ES-I3 (cell line): Measurements from ENCODE around the gene PTPRG.
A peak's percentile ranks its signal among the peaks of the same experiment; 100 is the strongest.

Experiments
- H3K36me3 ChIP-seq: 2 replicates; pipeline ENCODE4 v1.6.1; 2013; ENCODE audit warnings: mild to moderate bottlenecking, low read length, control low read depth, moderate library complexity; ENCODE audit not compliant: insufficient read depth
- H3K4me1 ChIP-seq: 2 replicates; pipeline ENCODE4 v1.6.1; 2013; ENCODE audit warnings: mild to moderate bottlenecking, control low read depth, low read length; ENCODE audit not compliant: insufficient read depth
- H3K9ac ChIP-seq: 2 replicates; pipeline ENCODE4 v1.6.1; 2013; ENCODE audit warnings: low read depth, mild to moderate bottlenecking, low read length, moderate library complexity
- H3K9me3 ChIP-seq: 2 replicates; pipeline ENCODE4 v1.6.1; 2013; ENCODE audit warnings: mild to moderate bottlenecking, low read length, moderate library complexity; ENCODE audit not compliant: control insufficient read depth, insufficient read depth

PTPRG gene

GRCh38 chr3:61673651-61674050 is 112.3 kb downstream of the PTPRG start:
- H3K4me1 ChIP-seq, result peaks cover 18% of the 10 kb centered on the region
- no peaks in the 10 kb centered on the region; the same call in 1 of the 2 replicates for H3K36me3 ChIP-seq
- H3K9me3 ChIP-seq, result no peaks in the 10 kb centered on the region
- H3K9ac ChIP-seq, result no peak overlapping the region

GRCh38 chr3:61674596-61674995 is 113.2 kb downstream of the PTPRG start:
- H3K36me3 ChIP-seq, result no peaks in the 10 kb centered on the region; the same call in 1 of the 2 replicates
- peaks cover 14% of the 10 kb centered on the region for H3K4me1 ChIP-seq
- H3K9ac ChIP-seq, result no peak overlapping the region
- no peaks in the 10 kb centered on the region for H3K9me3 ChIP-seq

DNA sequence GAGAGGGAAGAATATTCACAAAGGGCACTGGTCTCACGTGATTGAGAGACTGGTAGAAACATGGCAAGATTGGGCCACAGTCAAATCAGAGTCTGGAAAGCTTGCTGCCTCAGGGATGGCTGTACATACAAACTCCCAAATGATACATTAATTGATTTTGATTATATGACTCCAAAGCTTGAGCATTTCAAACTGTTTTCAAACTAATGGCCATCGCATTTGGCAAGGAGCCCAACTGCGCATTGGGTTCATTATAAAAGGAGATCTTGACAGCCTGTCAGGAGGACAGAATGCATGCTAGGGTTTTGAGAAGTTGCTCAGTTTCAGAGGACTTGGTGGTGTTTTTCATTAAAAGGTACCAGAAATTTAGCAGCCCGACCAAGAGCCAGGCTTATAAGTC is 117.7 kb downstream of the PTPRG start:
- H3K9ac ChIP-seq, result no peak overlapping the region
- no peaks in the 10 kb centered on the region for H3K36me3 ChIP-seq
- H3K9me3 ChIP-seq, result no peaks in the 10 kb centered on the region
- H3K4me1 ChIP-seq, result peaks cover 35% of the 10 kb centered on the region

DNA sequence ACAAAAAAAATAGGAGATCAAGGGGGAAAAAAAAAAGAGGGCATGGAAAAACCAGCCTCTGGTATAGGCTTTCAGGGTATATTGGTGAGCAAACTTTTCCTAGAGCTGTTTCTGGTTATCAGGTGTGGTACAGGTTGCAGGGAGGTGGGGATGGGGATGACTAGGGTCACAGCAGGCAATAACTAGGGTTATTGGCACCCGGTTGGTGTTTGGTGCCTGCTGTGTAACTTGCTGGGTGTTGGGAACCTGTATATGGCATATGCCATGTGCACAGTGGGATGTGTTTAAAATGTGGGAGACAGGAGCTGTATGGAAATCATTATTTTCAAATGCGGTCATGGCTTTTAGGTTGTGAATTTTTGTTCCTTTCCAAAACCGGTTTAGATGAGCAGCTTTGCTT is 119.2 kb downstream of the PTPRG start:
- H3K36me3 ChIP-seq, result no peaks in the 10 kb centered on the region
- H3K9me3 ChIP-seq, result no peaks in the 10 kb centered on the region
- no peak overlapping the region for H3K9ac ChIP-seq
- H3K4me1 ChIP-seq, result peaks cover 51% of the 10 kb centered on the region

- H3K9ac ChIP-seq, result no peak overlapping the region
- no peaks in the 10 kb centered on the region for H3K36me3 ChIP-seq
- H3K9me3 ChIP-seq, result no peaks in the 10 kb centered on the region
- H3K4me1 ChIP-seq, result peaks cover 61% of the 10 kb centered on the region
These were observed 120.3 kb downstream of the PTPRG start for GRCh38 chr3:61681636-61682035.

DNA sequence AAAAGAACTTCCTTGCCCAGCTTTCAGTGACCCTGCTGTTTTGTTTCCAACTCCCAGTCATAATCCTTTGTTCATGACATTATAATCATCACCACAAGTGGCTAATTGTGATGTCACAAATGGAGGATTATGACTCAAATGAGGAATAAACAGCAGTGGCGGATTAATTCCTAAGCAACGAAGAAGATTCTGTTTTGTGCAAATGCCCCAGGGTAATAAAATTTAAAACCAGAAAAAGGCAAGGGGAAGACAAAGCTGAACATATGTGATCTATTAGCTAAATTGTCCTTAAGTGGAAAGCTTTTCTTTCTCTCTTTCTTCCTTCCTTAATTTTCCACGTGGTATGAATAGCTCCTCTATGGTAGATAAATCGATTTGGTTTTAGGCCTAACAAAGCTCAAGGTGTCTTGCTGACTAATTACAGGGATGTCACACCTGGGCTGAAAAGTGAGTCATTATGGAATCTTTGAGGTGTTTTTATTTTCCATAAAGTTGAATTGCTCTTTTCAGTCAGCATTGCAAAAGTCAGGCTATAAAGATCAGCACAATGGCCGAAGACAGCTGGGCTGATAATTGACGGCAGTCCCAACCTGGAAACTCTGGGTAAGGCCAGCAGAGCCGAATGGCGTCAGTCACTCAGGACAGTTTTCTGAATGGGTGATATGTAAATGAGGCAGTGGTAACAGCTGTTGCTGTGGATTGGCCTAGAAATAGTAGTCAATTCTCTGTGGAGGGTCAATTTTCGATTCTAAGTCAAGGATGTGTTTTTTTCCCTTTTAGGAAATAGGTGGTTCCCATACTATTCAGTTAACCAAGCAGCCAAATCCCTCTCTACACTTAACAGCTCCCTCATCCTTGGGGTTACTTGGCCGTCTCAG is 121.5 kb downstream of the PTPRG start:
- Histone ChIP-seq H3K9ac (no peak overlapping the region), H3K36me3 (no peaks in the 10 kb centered on the region), H3K4me1 (peaks cover 74% of the 10 kb centered on the region), H3K9me3 (no peaks in the 10 kb centered on the region)

DNA sequence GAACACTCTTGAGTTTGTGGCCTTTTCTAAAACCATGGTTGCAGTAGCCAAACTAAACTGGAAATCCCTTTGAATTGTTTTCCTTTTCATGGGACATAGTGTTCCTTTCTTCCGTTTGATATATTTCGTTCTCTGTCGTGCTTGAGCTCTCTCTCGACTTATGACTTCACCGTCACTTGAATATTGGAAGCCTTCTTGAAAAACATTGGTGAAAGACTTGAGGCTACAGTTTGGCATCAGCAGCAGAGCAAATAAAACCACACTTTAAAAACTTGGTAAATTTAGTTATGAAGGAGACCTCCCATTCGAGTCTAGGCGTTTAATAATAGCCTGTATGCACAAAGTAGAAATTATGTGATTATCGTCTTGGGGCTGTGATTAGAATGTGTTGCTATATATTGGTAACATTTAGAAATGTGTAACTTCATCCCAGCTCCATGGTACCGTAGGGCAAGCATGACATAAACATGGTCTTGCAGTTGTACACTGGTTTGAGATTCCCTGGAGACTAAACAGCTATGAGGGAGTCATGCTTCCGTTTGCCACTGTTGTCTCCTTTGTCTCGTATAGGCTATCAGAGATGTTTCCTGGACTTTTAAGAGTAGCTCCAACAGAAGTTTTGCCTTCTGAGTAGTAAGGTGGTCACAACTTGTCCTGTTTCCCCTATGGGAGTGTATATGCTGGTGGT is 122.3 kb downstream of the PTPRG start:
- H3K36me3 ChIP-seq, result no peaks in the 10 kb centered on the region
- H3K4me1 ChIP-seq, result peaks cover 79% of the 10 kb centered on the region
- H3K9me3 ChIP-seq, result no peaks in the 10 kb centered on the region
- H3K9ac ChIP-seq, result no peak overlapping the region

- Histone ChIP-seq H3K36me3 (no peaks in the 10 kb centered on the region), H3K9ac (no peak overlapping the region), H3K9me3 (no peaks in the 10 kb centered on the region), H3K4me1 (peaks cover 86% of the 10 kb centered on the region)
These were observed 123.0 kb downstream of the PTPRG start for GRCh38 chr3:61684386-61684785.

DNA sequence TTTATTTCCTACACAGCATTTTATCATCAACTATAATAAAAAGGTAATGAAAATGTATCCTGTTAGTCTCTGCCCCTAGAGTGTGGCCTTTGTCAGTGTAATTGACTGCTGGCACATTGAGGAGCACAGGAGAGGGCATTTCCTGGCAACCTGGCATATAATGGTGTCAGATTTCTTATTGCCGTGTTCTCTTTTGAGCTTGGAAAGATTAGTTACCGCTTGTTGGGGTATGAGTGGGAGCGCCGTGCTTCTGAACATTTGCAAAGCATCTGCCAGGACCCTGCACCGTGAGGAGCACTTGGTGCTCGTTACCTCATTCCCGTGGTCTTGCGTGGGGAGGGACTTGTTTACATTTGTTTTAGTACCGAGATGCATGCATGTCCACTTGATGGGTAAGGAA is 124.4 kb downstream of the PTPRG start:
- H3K9ac ChIP-seq, result no peak overlapping the region
- H3K36me3 ChIP-seq, result no peaks in the 10 kb centered on the region
- H3K4me1 ChIP-seq, result peaks cover 88% of the 10 kb centered on the region
- H3K9me3 ChIP-seq, result no peaks in the 10 kb centered on the region

DNA sequence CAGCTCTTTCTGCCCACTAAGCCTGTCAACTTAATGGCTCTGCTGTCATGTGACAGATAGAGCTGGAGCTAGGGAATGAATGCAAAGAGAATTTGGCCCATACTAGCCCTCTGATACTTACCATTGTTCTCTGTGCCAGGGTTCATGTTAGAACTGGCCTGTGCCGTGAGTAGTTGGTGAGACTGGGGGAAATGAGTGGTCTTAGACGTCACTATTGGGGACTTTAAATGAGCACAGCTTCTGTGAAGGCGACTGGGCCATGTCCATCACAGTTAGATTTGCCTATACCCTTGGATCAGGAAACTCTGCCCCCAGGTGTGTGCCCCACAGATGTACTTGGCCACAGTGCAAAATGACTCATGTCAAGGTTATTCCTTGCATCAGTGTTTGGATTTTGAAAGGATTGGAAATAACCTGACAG is 124.9 kb downstream of the PTPRG start:
- no peaks in the 10 kb centered on the region for H3K36me3 ChIP-seq
- H3K9me3 ChIP-seq, result no peaks in the 10 kb centered on the region
- peaks cover 89% of the 10 kb centered on the region for H3K4me1 ChIP-seq
- no peak overlapping the region for H3K9ac ChIP-seq

DNA sequence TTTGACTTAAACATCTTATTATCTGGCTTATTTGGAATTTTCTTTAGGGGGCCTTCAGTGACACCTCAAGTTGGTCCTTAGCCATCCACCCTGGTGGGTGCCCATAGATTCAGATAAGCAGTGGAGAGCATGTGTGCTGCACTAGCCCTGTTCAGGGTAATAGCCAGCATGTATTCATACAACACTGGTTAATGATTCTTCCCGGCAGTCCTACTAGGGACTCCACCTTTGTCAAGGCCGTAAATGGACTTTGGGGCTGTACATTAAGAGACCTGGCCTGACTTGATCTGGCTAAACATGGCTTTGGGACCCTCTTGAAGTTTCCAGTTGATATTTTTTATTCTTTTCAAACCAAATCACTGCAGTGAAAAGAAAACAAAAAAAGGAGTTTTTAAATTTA is 125.8 kb downstream of the PTPRG start:
- peaks cover 97% of the 10 kb centered on the region for H3K4me1 ChIP-seq
- no peak overlapping the region for H3K9ac ChIP-seq

DNA sequence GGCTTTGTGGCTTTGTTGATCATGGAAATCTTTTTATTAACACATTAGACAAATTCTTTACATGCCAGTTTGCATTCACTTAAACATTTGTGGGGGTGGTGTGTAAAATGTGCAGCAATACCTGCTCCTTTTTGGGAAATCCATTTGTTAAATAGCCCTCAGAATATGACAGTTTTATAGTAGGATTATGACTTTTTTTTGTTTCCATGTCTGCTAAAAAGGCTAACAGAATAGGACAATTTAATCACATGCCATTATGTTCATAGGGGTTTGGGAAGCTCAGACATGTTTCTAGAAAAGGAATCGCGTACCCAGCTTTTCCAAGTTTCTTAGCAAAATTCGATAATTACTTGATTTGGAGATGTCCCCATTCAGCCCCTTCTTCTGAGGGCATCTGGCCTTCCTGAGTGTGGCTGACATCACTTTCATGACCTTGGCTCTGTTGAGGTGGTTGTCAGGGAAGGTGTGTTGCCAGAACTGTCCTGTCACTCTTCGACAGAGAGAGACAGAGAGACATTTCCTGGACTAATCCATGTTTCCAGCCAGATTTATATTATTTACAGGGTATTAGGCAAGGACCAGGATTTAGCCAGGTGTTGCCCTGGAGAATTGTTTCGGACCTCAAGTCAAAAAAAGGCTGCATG is 126.4 kb downstream of the PTPRG start:
- Histone ChIP-seq H3K9me3 (no peaks in the 10 kb centered on the region), H3K36me3 (no peaks in the 10 kb centered on the region), H3K4me1 (peaks cover 95% of the 10 kb centered on the region), H3K9ac (peak overlapping the region; percentile 17; the same call in 1 of the 2 replicates)

More for the DNA sequence above, 125.8 kb downstream of the PTPRG start:
- Histone ChIP-seq H3K9me3 (no peaks in the 10 kb centered on the region), H3K36me3 (no peaks in the 10 kb centered on the region)

DNA sequence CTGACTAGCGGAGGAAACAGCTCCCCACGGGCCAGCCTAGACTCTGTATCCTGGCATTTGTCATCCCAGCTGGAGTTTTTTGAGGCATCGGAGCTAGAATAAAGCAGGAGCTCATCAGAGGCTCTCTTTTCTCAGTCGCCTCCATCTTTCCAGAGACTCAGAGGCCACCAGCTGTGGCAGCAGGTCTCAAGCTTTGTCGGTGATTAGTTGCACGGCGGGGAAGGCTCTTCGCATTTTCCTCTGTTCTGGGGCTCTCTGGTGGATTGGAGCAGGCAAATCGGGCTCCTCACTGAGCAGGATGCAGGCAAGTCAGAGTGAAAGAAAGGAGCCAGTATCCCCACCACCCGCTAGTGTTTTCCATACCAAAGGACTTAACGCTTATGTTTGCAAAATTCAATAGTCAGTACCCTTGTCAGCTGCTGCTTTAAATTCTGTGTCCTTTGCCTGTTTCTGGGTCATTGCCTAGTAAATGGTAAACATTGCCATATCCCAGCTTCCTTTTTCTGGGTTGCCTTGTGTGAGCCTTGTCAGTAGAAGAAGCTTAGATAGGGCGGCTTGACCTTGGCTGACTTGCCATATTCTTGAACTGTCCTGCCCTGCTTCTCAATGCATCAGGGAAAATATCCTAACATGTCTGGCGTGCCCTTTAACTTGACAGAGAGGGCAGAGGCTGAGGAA is 127.1 kb downstream of the PTPRG start:
- H3K4me1 ChIP-seq, result peaks cover 95% of the 10 kb centered on the region
- no peaks in the 10 kb centered on the region for H3K9me3 ChIP-seq
- H3K36me3 ChIP-seq, result no peaks in the 10 kb centered on the region
- peak overlapping the region; percentile 17; the same call in 1 of the 2 replicates for H3K9ac ChIP-seq

DNA sequence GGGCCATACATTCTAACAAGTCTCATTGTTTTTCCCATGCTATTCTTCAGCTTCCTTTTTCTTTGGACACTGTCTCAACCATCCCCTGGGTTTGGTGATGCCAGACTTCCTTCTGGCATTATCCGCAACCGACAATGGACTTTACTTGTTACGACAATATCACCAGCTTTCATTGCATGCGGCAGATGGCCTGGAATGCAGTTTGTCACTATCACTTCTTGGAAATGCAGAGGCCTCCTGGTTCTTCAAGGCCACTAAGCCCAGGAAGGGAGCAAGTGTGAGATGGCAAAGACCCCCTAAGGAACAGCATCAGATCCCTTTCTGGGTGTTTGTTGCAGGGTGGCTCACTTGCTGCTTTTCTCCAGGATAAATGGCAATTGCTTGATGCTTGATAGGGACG is 128.6 kb downstream of the PTPRG start:
- H3K9me3 ChIP-seq, result no peaks in the 10 kb centered on the region
- H3K36me3 ChIP-seq, result no peaks in the 10 kb centered on the region
- no peak overlapping the region for H3K9ac ChIP-seq
- H3K4me1 ChIP-seq, result peaks cover 87% of the 10 kb centered on the region
